Measurements from ENCODE around the gene DSG1.

DNA sequence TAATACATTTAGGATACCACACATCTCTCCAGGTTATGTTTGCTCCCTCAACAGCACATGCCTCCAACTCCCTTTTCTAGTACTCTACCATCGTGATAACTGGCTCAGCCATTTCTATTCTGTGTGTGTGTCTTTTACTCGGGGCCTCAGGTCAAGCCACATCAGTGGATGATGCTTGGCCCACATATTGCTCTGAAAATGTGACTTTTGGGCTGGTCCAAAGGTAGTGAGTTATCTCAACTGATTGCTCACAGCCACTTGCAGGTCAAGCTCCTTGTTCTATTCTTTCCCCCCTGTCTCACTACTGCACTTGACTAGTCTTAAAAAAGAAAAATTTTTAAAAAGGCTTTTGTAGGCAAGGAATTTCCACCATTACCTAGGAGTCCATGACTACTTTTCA is 64.1 kb downstream of the DSG1 start:
- TF ChIP-seq POLR2AphosphoS5 (IDR thresholded peaks at IDR 0.05) = no peak
- TF ChIP-seq, protein P1, sequence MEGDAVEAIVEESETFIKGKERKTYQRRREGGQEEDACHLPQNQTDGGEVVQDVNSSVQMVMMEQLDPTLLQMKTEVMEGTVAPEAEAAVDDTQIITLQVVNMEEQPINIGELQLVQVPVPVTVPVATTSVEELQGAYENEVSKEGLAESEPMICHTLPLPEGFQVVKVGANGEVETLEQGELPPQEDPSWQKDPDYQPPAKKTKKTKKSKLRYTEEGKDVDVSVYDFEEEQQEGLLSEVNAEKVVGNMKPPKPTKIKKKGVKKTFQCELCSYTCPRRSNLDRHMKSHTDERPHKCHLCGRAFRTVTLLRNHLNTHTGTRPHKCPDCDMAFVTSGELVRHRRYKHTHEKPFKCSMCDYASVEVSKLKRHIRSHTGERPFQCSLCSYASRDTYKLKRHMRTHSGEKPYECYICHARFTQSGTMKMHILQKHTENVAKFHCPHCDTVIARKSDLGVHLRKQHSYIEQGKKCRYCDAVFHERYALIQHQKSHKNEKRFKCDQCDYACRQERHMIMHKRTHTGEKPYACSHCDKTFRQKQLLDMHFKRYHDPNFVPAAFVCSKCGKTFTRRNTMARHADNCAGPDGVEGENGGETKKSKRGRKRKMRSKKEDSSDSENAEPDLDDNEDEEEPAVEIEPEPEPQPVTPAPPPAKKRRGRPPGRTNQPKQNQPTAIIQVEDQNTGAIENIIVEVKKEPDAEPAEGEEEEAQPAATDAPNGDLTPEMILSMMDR (IDR thresholded peaks at IDR 0.05) = no peak

All from esophagus muscularis mucosa (tissue), 3 donors.